Measurements from ENCODE around the gene CBX3.
A peak's percentile ranks its signal among the peaks of the same experiment; 100 is the strongest.
"Not testable (repeated sequence)": the region's sequence is repeated elsewhere in the genome, so short reads cannot be mapped to it uniquely, and the experiment has no call there.

The CBX3 gene

DNA sequence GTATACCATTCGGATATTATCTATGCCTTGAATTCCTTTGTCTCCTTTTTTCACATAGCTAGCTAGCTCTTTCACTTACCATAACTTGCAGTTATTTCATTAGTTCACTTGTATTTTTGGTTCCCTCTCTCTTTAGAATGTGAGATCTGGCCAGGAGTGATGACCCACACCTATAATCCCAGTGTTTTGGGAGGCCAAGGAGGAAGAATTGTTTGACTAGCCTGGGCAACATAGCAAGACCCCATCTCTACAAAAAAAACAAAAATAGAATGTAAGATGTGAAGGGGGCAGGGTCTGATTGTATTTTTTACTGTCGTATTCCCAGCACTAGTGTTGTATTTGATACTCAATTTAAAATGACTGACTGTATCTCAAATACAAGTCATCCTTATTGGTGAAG is 29.9 kb upstream of the CBX3 start:
- no peak for FAIRE-seq

DNA sequence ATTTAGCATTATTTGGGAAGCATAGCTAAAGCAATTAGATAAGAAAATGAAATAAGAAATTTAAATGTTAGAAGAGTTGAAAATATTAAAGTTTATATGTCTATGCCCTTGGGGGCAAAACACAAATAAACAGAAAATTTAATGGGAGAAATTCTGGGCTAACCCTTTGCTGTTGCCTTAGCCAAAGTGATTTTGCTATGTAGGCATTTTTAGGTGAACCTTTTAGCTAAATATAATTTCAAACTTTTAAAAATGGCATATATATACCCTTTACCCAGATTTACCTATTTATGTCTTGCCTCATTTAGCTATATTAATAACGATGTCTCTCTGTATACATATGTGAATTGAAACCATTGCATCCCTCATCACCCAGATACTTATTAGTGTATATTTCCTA is 29.5 kb upstream of the CBX3 start:
- peak; percentile 28 for FAIRE-seq

DNA sequence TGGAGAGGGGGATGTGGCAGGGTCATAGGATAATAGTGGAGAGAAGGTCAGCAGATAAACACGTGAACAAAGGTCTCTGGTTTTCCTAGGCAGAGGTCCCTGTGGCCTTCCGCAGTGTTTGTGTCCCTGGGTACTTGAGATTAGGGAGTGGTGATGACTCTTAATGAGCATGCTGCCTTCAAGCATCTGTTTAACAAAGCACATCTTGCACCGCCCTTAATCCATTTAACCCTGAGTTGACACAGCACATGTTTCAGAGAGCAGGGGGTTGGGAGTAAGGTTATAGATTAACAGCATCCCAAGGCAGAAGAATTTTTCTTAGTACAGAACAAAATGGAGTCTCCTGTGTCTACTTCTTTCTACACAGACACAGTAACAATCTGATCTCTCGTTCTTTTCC is 25.6 kb upstream of the CBX3 start:
- FAIRE-seq, result not testable (repeated sequence)

DNA sequence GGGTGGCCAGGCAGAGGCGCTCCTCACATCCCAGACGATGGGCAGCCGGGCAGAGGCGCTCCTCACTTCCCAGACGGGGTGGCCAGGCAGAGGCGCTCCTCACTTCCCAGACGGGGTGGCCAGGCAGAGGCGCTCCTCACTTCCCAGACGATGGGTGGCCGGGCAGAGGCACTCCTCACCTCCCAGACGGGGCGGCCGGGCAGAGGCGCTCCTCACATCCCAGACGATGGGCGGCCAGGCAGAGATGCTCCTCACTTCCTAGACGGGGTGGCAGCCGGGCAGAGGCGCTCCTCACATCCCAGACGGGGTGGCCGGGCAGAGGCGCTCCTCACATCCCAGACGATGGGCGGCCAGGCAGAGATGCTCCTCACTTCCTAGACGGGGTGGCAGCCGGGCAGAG is 24.8 kb upstream of the CBX3 start:
- not testable (repeated sequence) for FAIRE-seq

DNA sequence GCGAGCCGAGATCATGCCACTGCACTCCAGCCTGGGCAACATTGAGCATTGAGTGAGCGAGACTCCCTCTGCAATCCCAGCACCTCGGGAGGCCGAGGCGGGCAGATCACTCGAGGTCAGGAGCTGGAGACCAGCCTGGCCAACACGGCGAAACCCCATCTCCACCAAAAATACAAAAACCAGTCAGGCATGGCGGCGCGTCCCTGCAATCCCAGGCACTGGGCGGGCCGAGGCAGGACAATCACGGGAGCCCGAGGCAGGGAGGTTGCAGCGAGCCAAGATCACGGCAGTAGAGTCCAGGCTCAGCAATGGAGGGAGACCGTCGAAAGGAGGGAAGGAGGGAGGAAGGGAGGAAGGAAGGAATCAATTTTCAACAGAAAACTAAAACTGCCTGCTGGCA is 24.3 kb upstream of the CBX3 start:
- FAIRE-seq, result not testable (repeated sequence)

DNA sequence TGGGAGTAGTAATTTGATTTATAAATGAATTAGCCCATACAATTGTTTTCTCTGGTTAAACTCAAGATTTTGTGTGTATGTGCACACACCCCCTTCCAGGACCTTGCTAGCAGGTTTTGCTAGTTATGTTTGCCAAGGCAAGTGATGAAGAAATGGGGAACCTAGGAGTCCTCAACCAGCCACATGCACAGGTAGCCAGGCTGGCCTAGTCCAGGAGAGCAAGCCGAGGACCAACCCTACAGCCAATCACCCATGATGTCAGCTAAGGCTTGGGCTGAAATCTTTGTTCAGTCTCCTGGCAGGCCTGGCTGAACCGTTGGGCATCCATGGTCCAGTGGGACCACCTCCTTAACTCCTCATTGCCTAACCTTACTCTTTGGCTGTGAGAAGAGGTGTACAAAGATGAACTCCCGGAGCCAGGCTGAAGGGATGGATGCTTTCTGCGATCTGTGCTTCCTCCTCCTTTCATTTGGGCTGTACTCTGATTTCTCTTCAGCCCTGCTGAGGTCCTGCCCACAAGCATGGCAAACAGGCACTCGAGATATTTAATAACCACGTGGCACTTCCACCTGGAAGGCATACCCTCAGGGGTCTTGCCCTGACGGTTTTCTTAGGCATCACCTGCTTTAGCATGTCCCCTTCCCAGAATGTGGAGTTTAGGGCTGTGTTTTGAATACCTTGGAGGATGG is 23.1 kb upstream of the CBX3 start:
- peak; percentile 91 for FAIRE-seq

DNA sequence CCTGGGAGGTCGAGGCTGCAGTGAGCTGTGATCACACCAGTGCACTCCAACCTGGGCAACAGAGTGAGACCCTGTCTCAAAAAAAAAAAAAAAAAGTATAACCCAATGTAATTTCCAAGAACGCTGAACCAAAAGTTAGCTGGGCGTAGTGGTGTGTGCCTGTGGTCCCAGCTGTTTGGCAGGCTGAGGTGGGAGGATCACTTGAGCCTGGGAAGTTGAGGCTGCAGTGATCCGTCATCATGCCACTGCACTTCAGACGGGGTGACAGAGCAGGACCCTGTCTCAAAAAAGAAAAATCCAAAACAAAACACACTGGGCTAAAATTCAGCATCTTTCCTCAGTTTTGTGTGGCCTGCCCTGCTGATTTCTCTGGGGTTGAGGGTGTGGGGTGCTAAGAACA is 22.1 kb upstream of the CBX3 start:
- FAIRE-seq, result no peak

DNA sequence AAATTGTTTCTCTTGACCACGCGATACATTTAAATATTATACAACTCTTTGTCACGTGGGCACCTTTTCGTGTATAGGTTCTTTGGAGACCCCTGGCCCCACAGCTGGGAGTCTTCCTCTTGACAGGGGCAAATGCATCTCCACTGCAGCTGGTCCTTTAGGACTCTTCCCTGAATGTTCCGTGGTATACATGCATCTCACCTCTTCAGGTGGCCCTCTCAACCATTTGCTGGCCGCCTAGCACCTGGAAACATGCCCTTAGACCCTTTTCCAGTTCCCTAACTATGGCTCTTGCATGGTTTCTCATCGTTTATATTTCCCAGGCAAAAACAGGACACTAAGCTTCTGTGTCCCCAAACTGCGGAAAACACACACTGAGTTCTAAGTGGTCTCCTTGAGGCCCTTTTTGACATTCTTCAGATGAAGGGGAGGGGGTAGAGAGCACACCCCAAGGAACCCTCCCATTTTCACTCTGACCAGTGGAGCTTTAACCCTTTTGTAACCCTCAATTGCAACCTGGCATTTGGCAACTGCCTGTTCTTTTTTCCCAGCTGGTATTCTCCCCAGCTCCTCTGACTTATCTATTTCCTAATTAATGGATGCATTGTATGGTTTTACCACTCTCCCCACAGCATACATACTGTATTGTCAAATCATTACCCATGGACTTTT is 21.6 kb upstream of the CBX3 start:
- FAIRE-seq, result no peak

DNA sequence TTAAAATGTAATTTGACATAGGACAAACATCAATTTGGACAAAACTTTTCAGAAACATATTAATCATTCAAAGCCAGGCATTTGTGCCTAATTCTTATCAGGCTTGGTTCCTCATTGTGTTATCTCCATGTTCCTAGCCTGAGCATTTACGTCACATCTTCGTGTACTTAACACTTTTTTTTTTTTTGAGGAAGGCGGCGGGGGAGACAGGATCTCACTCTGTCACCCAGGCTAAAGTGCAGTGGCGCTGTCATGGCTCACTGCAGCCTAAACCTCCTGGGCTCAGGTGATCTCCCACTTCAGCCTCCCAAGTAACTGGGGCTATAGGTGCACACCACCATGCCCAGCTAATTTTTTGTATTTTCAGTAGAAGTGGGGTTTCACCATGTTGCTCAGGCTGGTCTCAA is 20.8 kb upstream of the CBX3 start:
- FAIRE-seq, result no peak

DNA sequence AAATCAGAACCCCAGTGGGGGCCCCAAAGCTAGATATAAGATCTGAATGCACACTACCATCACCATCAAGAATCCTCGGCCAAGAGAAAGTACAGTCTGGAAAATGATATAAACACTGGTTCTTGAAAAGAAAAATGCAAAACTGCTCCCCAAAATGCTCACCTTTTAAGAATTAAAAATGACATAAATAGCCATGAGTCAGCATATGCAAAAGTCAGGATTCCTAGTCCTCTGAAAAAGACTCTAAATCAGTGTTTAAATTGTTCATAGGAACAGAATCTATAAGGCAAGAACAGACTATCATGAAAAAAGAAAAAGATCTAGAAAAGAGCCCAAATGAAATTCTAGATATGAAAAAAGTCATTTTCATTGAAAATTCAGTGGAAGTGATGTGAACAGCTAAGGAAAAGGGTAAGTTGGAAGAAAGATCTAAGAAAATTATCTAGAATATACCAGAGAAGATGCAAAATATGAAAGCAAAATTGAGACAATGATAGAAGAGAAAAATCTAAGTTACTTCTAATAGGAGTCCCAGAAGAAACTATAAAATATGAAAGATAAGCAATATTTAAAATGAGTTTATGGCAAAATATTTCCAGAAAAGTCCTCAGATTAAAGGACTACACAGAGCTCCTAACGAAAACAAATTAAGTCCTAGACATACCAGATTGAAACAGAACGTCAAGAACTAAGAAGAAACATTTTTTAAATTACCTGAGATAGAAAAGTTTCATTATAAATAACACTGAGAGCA is 19.9 kb upstream of the CBX3 start:
- FAIRE-seq, result no peak

DNA sequence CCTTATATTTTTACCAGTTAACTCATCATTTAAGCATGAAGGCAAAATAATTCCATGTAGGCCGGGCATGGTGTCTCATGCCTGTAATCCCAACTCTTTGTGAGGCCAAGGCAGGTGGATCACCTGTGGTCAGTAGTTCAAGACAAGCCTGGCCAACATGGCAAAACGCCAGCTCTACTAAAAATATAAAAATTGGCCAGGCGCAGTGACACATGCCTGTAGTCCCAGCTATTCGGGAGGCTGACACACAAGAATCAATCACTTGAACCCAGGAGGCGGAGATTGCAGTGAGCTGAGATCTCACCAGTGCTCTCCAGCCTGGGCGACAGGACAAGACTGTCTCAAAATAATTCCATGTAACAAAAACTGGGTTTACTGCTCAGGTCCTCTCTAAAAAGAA is 19.3 kb upstream of the CBX3 start:
- FAIRE-seq, result no peak

DNA sequence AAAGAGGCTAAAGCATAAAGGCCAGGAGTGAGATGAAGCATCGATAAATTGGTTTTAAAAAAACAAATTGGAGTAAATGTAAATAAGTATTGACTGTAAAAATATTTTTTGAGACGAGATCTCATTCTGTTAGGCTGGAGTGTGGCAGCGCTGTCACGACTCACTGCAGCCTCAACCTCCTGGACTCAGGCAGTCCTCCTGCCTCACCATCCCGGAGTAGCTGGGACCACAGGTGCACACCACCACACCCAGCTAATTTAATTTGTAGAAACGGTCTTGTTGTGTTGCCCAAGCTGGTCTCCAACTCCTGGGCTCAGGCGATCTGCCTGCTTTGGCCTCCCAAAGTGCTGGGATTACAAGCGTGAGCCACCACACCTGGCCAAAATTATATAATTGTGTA is 18.8 kb upstream of the CBX3 start:
- FAIRE-seq, result peak; percentile 85

DNA sequence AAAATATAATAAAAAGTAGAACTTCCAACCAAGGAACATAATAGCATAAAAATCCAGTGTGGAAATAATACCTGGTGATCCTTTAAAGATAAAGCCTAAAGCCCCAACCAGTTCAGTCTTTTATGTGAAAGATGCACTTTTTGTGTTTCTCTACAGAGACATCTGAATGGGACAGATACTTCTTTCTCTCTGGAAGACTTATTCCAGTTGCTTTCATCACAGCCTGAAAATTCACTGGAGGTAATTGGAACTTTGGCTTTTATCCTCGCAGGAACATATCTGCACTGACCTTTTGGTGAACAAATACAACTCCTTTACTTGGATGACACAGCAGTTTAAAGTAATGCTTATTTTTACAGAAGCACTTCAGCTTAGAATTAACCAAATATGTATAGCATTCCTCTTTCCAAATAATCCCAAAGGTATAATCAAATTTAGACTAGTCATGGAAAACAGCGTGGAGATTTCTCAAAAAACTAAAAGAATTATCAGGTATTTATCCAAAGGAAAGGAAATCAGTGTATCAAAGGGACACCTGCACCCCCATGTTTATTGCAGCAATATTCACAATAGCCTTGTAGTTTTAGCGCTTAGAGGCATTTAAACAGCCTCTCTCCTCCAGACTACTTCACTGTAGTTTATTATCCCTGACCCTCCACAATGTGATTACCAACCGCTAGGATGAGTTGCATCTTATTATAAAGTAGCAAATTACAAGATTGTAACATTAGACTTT is 17.8 kb upstream of the CBX3 start:
- FAIRE-seq, result no peak

DNA sequence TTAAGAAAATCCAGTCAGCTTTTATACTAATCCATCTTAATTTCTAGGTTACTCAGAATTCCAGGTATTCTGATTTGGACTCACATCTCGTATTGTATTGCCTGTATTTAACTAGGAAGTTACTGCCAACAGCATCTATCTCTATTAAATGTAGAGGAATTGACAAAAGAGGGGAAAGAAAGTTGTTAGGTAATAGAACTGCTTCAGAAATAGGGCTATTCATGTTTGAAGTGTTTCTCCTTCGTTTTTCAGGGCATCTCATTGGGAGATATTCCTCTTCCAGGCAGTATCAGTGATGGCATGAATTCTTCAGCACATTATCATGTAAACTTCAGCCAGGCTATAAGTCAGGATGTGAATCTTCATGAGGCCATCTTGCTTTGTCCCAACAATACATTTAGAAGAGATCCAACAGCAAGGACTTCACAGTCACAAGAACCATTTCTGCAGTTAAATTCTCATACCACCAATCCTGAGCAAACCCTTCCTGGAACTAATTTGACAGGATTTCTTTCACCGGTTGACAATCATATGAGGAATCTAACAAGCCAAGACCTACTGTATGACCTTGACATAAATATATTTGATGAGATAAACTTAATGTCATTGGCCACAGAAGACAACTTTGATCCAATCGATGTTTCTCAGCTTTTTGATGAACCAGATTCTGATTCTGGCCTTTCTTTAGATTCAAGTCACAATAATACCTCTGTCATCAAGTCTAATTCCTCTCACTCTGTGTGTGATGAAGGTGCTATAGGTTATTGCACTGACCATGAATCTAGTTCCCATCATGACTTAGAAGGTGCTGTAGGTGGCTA is 17.1 kb upstream of the CBX3 start:
- peak; percentile 99 for FAIRE-seq

DNA sequence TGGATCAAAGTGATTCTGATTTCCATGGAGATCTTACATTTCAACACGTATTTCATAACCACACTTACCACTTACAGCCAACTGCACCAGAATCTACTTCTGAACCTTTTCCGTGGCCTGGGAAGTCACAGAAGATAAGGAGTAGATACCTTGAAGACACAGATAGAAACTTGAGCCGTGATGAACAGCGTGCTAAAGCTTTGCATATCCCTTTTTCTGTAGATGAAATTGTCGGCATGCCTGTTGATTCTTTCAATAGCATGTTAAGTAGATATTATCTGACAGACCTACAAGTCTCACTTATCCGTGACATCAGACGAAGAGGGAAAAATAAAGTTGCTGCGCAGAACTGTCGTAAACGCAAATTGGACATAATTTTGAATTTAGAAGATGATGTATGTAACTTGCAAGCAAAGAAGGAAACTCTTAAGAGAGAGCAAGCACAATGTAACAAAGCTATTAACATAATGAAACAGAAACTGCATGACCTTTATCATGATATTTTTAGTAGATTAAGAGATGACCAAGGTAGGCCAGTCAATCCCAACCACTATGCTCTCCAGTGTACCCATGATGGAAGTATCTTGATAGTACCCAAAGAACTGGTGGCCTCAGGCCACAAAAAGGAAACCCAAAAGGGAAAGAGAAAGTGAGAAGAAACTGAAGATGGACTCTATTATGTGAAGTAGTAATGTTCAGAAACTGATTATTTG is 16.3 kb upstream of the CBX3 start:
- FAIRE-seq, result no peak

DNA sequence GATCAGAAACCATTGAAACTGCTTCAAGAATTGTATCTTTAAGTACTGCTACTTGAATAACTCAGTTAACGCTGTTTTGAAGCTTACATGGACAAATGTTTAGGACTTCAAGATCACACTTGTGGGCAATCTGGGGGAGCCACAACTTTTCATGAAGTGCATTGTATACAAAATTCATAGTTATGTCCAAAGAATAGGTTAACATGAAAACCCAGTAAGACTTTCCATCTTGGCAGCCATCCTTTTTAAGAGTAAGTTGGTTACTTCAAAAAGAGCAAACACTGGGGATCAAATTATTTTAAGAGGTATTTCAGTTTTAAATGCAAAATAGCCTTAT is 15.7 kb upstream of the CBX3 start:
- FAIRE-seq, result no peak

DNA sequence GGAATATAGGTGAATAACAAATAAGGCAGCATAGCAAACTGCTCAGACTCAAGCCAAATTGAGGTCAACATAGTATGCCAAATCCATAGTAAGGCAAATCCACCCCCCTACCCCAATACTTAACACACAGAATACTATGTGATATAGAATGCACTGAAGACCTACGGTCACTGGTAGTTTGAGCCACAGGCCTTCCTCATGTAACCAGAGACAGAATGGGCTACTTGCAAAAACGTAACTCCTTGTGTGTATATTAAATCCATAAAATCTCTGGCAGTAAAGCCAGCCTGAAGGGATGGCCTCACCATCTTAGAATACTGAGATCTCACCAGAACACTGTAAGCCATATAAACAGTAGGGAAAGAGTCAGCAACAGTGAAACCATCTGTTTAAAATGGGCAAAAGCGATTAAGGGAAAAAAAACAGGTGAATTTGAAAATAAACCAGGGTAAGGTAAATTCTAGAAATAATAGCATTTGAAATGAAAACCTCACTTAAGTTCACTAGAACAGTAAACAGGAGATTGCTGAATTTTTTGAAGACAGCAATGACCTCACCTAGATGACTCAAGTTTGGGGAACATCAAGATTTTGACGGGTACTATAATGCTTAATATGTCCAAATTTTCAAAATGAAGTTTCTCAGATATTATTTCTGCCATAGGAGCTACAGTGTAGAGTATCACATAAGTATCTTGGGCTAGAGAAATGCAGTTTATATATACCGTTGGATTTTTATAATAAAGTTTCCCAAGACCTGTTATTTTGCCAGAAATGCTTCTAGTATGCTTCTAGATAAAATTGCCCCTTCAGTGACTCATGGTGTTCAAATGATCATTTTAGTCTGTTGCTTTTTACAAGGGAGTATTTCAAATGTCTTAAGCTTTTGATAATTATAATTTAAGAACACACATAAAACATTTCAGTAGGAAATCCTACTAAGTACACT is 14.9 kb upstream of the CBX3 start:
- FAIRE-seq, result no peak

DNA sequence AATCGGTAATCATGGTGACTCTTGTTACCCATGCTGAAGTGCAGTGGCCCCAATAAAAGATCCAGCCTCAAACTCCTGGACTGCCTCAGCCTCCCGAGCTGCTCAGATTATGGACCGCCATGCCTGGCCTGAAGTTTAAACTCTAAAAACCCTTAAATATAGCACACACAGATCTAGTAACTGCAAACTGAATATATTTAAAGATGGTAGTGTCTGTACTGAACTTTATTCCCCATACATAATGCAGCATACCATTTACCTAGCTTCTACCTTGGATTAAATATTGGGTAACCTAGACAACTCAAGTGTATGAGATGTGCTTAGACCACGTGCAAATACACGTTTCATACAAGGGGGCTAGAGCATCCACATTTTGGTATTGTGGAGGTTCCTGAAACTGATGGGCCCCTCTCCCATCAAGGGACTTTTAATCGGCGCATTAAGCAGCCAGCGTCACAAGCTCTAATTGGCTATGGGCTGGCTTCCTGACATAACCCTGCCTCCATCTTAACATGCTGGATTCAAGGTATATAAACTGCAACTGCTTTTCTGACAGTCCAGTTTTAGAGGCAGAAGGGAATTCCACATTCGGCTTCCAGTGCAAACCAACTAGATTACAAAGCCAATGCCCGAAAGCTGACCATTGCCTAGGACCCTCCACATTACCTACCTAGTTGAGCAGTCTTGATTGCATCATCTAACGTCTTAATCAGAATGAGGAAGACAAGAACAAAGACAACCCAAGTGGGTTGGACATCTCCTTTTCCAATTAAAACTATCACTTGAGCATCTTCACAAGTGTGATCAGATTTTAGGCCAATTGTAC is 14.0 kb upstream of the CBX3 start:
- no peak for FAIRE-seq

DNA sequence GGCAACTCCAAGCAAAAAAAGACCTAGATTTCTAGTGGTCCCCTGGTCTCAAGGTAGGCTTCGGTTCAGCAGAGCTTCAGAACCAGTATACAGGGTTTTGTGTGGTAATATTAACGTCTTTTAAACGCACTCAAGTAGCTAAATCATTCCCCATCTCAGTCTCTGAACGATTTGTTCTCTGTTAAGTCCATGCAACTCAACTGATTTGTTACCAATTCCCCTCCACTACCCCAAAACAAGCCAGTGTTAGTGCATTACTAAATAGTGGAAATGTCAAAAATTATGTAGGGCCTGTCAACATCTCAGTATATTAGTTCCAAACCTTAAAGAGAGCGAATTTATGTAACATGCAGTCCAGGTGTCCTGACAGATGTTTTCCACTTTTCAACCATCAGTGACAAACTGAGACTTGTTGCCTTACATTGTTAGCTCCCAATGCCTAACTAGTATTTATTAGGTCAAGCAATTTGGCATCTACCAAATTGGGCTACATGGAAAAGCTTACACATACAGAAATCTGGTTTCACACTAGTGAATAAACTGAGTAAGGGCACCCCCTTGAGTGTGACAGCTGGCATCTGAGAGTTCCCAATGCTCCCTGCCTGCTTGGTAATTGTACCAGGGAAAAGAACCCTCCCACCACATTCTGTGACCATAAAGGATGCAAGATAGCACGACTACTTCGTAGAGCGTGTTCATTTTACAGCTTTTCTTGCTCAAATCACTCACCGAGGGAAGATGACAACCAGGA is 13.2 kb upstream of the CBX3 start:
- FAIRE-seq, result no peak

Measured in G401.6 (cell line).